Measurements from ENCODE around the gene IFT20.
"Not testable (repeated sequence)": the region's sequence is repeated elsewhere in the genome, so short reads cannot be mapped to it uniquely, and the experiment has no call there.

Gene IFT20

GRCh38 chr17:28306954-28307401 lies 28.3 kb downstream of the IFT20 start:
- FAIRE-seq, result no peak

GRCh38 chr17:28298449-28298848 lies 36.8 kb downstream of the IFT20 start:
- no peak for FAIRE-seq

- FAIRE-seq, result no peak
These were observed 39.3 kb downstream of the IFT20 start for GRCh38 chr17:28295677-28296578.

GRCh38 chr17:28293994-28294393 lies 41.3 kb downstream of the IFT20 start:
- FAIRE-seq, result no peak

GRCh38 chr17:28292878-28293277 lies 42.4 kb downstream of the IFT20 start:
- FAIRE-seq, result not testable (repeated sequence)

- FAIRE-seq, result no peak
These were observed 43.4 kb downstream of the IFT20 start for GRCh38 chr17:28291780-28292330.

- no peak for FAIRE-seq
These were observed 44.6 kb downstream of the IFT20 start for GRCh38 chr17:28290703-28291102.

- no peak for FAIRE-seq
These were observed 49.3 kb downstream of the IFT20 start for GRCh38 chr17:28285965-28286364.

GRCh38 chr17:28282596-28282995 lies 52.7 kb downstream of the IFT20 start:
- no peak for FAIRE-seq

GRCh38 chr17:28280826-28281225 lies 54.4 kb downstream of the IFT20 start:
- FAIRE-seq, result no peak

GRCh38 chr17:28279411-28279810 lies 55.9 kb downstream of the IFT20 start:
- FAIRE-seq, result no peak

Measured in endometrium (tissue), 2 donors.